ENCODE results near the gene SIRT4. TPM values are rescaled to one million over a fixed set of nuclear protein-coding genes. Genes with fewer than 3 reads are reported as not detected.

SIRT4 gene
- polyA plus RNA-seq, 3 donors = 0.56 to 0.93 (median 0.91) TPM

DNA sequence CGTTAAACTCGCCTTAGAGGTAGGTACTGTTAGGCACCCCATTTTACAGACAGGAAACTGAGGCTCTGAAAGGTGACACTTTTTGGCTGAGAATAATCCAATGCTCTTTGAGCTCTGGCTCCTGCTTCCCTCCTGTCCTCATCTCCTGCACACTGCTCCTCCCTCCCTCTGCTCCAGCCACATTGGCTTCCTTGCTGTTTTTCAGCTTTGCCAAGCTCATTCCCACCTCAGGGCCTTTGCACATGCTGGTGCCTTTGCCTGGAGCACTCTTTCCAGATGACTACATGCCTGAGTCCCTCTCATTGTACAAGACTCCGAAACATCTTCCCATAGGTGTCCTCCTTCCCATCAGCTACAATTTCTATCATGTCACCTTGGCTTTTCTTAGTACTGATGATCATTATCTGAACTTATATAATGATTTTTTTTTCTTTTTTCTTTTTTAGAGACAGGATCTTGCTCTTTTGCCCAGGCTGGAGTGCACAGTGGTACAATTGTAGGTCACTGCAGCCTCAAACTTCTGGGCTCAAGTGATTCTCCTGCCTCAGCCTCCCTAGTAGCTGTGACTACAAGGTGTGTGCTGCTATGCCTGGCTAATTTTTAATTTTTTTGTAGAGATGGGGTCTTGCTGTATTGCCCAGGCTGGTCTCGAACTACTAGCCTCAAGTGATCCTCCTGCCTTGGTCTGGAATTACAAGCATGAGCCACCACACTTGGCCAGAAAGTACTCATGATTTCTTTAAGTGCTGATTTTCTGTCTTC, 51.6 kb downstream of the SIRT4 start:
- 91 to 99% (median 92%) methylated on average over 4 of the region's 4 CpGs for WGBS, 3 donors

GRCh38 chr12:120356567-120357030, 54.5 kb downstream of the SIRT4 start:
- no peak overlapping the region for H3K27ac ChIP-seq (ENCODE audit: low read depth, low read length)
- 55 to 60% (median 55%) methylated on average over 13 of the region's 13 CpGs for WGBS, 3 donors

More for the DNA sequence above, 51.6 kb downstream of the SIRT4 start:
- no peak overlapping the region for H3K27ac ChIP-seq (ENCODE audit: low read depth, low read length)

GRCh38 chr12:120357104-120357503, 55.0 kb downstream of the SIRT4 start:
- WGBS, 3 donors = 82 to 83% (median 82%) methylated on average over 5 of the region's 5 CpGs

DNA sequence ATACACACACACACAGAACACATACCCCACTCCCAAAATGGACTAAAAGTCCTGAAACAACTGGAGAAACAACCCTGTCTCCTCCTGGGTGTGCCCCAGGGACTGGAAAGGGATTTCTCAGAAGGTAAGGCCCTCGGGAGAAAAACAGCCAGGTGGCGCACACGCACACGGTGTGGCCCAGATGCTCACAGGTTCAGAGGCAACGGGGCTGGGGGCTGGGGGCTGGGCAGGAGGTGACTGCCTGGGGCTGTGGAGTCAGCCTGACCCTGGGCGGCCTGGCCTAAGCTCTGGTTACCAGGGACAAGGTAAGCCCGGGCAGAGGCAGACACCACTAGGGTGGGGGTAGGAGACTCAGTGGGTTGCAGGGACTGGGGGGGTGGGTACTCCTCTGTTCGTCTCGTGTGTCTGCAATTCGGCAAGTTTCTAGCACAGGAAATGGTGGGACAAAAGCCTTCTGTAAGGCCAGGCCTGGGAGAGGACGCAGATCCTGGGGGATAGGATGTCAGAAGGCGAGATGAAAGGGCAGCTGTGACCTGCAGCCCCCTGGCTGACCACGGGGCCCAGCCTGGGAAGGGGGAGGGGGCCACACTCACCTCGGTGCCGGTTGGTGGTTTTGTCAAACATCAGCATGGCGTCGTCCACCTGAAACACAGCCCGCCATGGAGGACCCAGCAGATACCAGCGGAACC, 56.4 kb downstream of the SIRT4 start:
- no peak overlapping the region for H3K27ac ChIP-seq (ENCODE audit: low read depth, low read length)
- 60 to 68% (median 66%) methylated on average over 19 of the region's 19 CpGs for WGBS, 3 donors

More at GRCh38 chr12:120357104-120357503, 55.0 kb downstream of the SIRT4 start:
- no peak overlapping the region for H3K27ac ChIP-seq (ENCODE audit: low read depth, low read length)

DNA sequence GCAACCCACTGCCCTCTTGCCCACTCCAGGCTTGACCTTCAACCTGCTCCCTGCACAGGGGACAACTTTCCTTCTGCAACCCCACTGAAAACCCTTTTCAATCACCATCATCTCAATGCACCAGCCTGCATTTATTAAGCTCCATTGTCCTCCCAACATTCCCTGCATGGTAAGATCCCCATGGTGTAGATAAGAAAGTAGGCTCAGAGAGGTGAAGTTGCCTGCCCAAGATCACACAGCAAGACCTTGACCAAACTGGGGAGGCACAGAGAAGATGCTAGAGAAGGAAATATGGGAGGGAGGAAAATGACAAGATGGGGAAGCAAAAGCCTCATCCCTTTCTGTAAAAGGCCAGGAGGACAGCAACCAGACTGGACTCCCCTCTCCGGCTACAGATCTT, 57.0 kb downstream of the SIRT4 start:
- WGBS, 3 donors = 94 to 100% (median 100%) methylated on average over 1 of the region's 1 CpG
- H3K27ac ChIP-seq (ENCODE audit: low read depth, low read length) = no peak overlapping the region

- H3K27ac ChIP-seq (ENCODE audit: low read depth, low read length) = no peak overlapping the region
- WGBS, 3 donors = 10 to 34% (median 11%) methylated on average over 43 to 56 of the region's 56 CpGs
Observed at GRCh38 chr12:120361506-120362208, 59.5 kb downstream of the SIRT4 start.

Other genes with a start within 250 kb of the SIRT4 start
- 10 to 100 TPM; 13.1 to 33.0 (median 32.4) TPM for gene RAB35, start 185.6 kb upstream of the SIRT4 start, polyA plus RNA-seq
- 10 to 100 TPM; 14.6 to 30.5 (median 19.1) TPM for gene GCN1, start 107.6 kb upstream of the SIRT4 start, polyA plus RNA-seq
- 1,000 to 10,000 TPM; 3,544 to 4,823 (median 4,317) TPM for gene RPLP0, start 101.2 kb upstream of the SIRT4 start, polyA plus RNA-seq
- gene PXN, start 36.6 kb upstream of the SIRT4 start, polyA plus RNA-seq = 100 to 1,000 TPM in 1 of 3 donors, 10 to 100 TPM in 2; 24.5 to 126 (median 77.4) TPM
- not detected for gene RNU4-2, start 10.4 kb upstream of the SIRT4 start, polyA plus RNA-seq
- gene RNU4-1, start 9.1 kb upstream of the SIRT4 start, polyA plus RNA-seq = not detected
- gene PLA2G1B, start 25.5 kb downstream of the SIRT4 start, polyA plus RNA-seq = over 10,000 TPM in 1 of 3 donors, 10 to 100 TPM in 1, 1 to 10 TPM in 1; 2.3 to 10,835 (median 11.8) TPM
- gene MSI1, start 66.8 kb downstream of the SIRT4 start, polyA plus RNA-seq = 1 to 10 TPM in 1 of 3 donors, under 1 TPM in 1, not detected in 1; 0.45 to 1.1 TPM
- 100 to 1,000 TPM; 424 to 983 (median 500) TPM for gene COX6A1, start 135.8 kb downstream of the SIRT4 start, polyA plus RNA-seq
- gene TRIAP1, start 144.1 kb downstream of the SIRT4 start, polyA plus RNA-seq = 10 to 100 TPM; 29.0 to 34.4 (median 29.1) TPM
- gene GATC, start 144.1 kb downstream of the SIRT4 start, polyA plus RNA-seq = 10 to 100 TPM; 10.6 to 13.4 (median 12.3) TPM
- gene SRSF9, start 167.4 kb downstream of the SIRT4 start, polyA plus RNA-seq = 10 to 100 TPM; 68.8 to 95.0 (median 91.8) TPM
- 100 to 1,000 TPM; 137 to 522 (median 243) TPM for gene DYNLL1, start 193.8 kb downstream of the SIRT4 start, polyA plus RNA-seq
- gene COQ5, start 226.8 kb downstream of the SIRT4 start, polyA plus RNA-seq = 10 to 100 TPM; 17.8 to 38.9 (median 28.2) TPM
- 100 to 1,000 TPM in 2 of 3 donors, 10 to 100 TPM in 1; 54.4 to 141 (median 103) TPM for gene RNF10, start 232.0 kb downstream of the SIRT4 start, polyA plus RNA-seq

Measured in adipose tissue (tissue), 3 donors.